DMS79 treated with DMSO at 0.1 percent for 48 hours (cell line): ENCODE results near the gene DQX1.
A peak's percentile ranks its signal among the peaks of the same experiment; 100 is the strongest.
"Not testable (repeated sequence)": the region's sequence is repeated elsewhere in the genome, so short reads cannot be mapped to it uniquely, and the experiment has no call there.

ENCODE experiments used
- DNase-seq: peaks from one replicate; lab custom pipeline; 2025; lab: John Stamatoyannopoulos, UW

DQX1 gene

DNA sequence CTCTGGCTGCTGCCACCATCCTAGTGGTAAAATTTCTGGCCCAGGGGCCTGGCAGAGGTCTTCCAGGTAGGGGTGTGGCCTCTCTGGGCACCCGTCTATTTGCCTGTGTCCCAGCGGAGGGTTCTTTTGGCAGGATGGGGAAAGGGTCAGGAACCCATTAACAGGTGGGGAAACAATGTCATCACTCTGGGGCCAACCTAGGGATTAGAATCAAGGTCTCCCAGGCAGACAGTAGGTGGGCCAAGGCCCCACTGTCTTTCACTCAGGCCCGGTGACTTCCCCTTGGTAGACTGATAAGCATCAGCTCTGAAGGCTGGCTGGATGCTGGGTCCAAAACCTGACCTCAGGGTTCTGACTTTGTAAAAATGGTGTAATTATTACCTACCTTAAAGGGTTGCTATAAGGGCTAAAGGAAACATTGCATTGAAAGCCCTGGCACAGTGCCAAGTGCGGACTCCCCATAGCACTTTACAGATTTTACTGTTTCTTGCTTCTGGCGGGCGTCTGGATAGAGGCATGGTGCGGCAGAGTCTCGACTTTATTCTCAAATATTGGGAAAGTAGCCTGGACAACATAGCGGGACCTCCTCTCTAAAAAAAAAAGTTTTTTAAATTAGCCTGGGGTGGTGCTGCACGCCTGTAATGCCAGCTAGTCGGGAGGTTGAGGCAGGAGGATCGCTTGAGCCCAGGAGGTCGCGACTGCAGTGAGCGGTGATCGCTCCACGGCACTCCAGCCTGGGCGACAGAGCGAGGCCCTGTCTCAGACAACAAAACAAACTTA lies 28.8 kb downstream of the DQX1 start:
- no peak for DNase-seq

DNA sequence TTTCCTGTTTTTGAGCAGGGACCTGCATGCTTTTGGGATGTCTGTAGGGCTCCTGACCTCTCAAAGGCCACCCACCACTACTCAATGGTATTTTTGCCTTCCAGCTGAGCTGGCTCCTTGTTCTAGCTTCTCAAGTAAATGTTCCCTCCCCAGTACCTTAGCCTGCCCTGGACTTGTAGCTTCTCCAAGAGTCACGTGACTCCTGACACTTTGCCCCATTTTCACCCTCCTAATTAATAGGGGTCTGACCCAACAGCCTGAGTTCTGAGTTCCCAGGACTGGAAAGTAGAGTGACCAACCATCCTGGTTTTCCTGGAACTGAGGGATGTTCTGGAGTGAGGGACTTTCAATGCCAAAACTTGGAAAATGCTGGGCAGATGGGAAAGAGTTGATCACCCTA lies 30.6 kb downstream of the DQX1 start:
- DNase-seq: no peak

DNA sequence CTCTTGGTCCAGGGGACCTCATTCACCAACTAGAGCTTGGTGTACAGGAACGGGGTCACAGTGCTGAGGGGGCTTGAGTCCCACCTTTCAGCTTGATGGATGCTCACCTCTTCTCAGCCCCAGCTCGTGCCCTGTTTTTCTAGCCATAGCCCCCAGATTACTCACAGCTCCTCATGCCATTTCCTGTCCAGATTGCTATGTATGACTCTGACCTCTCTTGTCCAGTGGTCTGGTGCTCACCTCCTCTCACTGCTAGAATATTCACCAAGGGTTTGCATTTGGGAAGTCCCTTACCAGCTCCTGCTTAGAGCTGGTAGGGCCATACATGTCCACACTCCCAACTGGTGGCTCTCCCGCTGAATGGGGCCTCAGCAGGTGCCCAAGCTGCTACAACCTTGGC lies 32.5 kb downstream of the DQX1 start:
- DNase-seq: no peak

DNA sequence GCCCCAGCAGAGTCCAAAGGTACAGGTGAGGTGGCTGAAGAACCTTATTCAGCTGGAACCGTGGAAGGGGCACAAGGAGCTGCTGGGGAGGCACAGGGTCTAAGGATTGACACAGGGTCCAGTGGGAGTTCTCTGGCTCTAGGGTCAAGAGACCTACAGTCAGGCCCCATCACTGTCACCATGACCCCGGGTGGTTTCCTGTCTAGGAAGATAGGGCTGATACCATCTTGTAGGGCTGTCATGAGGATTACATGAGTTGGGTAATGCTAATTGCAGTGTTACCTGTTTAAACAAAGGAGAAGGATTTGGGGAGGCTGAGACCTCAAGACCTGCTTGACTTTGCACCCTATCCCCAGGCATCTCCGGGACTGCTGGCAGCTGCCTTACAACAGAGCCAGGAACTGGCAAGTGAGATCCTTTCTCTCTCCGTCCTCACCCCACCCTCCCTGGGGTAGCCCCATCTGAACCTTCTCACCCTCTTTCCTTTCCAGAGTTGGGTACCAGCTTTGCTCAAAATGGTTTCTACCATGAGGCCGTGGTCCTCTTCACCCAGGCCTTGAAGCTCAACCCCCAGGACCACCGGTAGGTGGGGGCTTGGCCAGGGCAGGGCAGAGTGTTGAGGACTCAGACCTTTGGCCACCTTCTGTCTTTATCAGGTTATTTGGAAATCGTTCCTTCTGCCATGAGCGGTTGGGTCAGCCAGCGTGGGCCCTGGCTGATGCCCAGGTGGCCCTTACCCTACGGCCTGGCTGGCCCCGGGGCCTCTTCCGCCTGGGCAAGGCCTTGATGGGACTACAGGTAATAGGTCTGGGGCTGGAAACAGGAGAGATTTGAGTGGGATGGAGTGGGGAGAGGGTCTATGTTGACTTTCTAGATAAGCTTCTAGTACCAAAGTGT lies 34.1 kb downstream of the DQX1 start:
- DNase-seq: no peak

DNA sequence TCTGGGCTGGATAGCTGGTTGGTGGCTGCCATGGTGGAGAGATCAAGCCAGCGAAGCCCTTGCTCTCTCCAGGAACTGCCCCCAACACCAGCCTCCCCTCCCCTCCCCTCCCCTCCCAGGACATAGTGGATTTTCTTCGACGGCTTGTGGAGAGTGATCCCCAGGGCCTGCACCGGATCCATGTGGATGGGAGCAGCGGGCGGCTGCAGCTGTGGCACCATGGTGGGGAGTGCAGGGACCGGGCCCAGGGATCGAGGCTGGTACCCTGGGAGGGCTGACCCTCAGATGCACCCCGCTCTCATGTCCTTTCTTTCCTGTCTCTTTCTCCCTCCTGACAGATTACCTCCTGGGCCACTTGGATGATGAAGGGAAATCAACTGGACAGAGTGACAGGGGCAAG lies 36.1 kb downstream of the DQX1 start:
- no peak for DNase-seq

DNA sequence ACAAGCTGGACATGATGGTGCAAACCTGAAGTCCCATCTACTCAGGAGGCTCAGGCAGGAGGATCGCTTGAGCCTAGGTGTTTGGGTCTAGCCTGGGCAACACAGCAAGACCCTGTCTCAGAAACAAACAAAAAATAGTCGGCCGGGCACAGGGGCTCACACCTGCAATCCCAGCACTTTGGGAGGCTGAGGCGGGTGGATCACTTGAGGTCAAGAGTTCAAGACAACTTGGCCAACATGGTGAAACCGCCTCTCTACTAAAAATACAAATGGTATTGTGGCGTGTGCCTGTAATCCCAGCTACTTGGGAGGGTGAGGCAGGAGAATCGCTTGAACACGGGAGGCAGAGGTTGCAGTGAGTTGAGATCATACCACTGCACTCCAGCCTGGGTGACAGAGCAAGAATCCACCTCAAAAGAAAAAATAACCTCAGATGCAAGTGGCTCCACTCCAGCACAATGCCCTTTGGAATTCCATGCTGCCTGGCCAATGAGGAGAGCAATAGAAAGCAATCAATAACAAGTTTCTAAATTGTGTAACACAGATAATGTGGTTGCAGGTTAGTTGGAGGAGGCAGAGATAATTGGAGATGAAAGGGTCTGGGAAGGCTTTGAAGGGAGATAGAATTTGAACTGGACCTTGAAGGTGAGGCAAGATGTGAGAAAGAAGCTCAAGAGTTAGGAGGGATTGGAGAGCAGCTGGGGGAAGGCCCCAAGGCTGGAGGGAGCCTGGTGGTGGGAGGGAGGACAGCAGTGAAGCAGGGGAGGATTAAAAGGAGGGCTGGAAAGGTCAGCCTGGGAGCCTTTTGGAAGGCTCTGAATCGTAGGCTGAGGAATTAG lies 37.2 kb downstream of the DQX1 start:
- no peak for DNase-seq

DNA sequence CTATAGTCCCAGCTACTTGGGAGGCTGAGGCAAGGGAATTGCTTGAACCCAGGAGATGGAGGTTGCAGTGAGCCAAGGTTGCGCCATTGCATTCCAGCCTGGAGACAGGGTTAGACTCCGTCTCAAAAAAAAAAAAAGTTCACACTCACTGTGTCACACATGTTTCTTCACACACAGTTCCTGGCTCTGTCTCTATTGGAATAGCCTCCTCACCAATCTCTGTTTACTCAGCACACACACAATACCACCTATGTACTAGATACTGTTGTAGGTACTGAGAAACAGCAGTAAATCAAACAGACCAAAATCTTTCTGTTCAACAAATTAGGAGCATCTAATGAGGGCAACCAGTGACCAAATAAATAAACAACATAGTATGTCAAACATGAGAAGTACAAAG lies 39.9 kb downstream of the DQX1 start:
- no peak for DNase-seq

DNA sequence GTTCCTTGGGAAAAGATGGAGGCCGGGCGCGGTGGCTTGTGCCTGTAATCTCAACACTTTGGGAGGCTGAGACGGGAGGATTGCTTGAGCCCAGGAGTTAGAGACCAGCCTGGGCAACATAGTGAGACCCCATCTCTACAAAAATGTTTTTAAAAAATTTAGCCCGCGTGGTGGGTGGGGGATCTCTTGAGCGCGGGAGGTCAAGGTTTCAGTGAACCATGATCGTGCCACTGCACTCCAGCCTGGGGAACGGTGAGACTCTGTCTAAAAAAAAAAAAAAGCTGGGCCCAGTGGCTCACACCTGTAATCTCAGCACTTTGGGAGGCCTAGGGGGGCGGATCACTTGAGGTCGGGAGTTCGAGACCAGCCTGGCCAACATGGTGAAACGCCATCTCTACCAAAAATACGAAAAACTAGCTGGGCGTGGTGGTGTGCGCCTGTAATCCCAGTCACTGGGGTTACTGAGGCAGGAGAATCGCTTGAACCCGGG lies 42.3 kb downstream of the DQX1 start:
- not testable (repeated sequence) for DNase-seq

DNA sequence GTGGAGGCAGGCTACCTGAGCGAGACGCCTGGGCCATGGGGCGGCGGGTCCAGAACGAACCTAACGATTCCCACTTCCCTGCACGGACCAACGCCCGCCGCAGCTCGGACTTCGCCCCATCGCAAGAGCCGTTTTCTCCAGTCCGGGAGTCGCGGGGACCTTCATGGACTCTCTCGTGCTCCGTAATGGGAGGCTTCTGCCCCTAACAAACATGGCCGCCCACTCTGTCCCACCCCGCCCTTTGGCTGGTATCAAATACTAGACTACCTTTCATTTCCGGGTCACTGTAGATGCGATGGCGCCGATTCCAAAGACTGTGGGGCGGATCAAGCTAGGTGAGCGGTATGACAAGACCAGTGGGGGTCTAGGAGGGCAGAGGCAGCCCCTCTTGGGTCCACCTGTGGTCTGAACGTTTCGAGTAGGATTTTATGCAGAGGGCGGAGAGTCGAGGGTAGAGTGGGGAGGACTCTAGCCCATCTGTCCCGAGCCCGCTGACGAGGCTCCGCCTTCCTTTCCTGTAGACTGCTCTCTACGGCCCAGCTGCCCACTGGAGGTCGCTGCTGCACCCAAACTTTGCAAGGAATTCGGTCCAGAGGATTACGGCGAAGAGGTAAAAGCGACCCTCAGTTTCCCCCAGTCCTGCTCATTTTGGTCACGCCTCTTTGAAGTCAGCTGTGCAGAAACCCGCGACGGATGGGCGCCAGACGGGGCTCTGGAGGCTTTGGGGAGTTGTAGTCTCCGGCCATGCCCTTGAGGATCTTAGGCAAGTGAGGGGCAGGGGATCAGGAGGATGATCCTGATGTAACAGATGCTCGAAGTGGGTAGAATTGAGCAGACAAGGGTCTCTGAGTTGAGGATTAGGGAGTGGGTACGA lies 43.0 kb downstream of the DQX1 start, which contains the start of the genes CCDC142 and TTC31:
Gene CCDC142, minus strand, starts transcription at position 198 of the 874 bp plus-strand sequence. Its CDS starts 161 bp downstream, at position 37.
Gene TTC31, plus strand, starts transcription at position 281 of the 874 bp plus-strand sequence. Its CDS starts 15 bp downstream, at position 296.
- peak; percentile 97 for DNase-seq

DNA sequence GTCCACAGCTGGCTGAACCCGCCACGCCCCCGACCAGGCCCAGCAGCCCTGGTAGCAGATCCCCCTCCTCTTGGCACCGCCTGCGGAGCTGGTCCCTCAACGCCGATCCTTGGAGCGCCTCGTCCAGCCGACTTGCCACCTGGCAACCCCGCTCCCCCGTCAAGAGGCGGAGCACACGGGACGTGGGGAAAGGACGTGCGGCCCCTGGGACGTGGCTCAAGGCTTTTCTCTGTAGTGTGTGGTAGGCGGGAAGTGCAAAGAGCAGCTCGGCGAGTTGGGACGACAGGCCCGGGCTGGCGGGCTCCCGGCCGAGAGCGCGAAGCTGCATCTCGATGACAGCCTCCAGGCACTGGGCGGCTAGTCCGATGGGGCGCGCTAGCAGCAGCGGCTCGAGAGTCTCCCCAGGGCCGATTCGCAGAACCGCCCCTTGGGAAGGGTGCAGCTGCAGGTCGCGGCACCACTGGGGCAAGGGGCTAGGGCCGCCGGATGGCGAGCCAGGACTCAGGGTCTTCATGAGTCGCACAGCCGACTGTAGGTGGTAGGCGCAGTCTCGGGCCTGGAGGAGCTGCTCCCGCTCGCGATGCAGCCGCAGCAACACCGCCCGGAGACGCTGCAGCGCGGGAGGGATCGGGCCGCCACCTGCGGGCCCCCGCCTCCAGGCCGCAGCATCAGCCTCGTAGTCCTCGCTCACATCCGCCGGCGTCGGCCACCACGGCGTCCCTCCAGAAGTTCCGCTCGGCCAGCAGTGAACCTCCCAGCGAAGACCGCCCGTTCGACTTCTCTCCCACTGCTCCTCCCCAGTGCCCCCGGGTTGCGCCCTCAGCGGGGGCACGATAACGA lies 43.9 kb downstream of the DQX1 start:
- DNase-seq: peak; percentile 59

DNA sequence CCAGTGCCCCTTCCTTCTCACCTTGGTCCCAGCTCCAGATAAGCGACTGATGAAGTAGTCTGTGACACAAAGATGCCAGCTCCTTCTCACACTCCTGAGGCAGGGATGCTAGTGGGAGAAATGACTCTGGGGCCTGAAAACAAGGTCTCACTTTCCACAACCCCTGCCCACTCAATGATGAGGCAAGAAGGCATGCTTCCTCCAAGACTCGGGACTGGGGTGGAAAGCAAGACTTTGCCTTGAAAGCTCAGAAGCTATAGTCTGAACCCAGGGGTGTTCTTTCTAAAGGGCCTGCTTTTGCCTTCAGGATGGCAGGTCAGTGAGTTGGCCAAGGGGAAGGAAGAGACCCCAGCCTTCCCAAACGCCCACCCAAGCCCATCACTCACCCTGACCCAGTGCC lies 44.6 kb downstream of the DQX1 start:
- DNase-seq: no peak

DNA sequence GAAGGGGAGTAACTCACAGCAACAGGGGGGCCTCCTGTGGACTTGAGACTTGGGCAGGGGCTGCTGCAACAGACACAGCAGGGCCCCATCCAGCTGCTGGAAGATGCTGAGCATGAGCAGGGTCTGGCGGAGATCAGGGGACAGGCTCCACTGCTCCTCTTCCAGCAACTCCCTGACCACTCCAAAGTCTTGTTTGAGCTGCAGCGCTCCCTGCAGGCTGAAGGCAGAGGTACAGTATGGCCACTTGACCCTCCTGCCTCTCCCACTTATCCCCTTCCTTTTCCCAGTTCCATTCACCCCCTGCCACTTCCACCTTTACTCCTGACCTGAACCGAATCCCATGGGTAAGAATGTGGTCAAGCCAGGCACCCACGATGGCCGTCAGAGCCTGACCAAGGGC lies 51.1 kb downstream of the DQX1 start:
- DNase-seq: no peak

DNA sequence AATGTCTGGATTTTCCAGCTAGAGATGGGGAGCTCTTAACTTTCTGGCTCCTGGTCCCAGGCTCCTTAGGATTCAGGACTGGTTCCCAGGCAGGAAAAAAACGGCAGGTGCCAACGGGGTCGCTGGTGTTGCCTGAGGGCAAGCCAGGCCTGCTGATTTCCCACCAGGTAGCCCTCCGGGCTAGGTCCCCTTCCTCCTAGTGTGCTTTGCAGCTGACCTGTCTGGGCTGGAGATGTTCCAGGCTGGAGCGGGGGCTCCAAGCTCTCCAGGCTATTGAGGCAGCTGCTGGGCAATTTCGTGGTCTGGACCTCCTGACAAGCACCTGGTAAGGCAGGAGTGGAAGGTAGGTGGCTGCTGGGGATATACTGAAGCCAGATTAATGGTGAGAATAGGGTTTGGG lies 51.5 kb downstream of the DQX1 start:
- no peak for DNase-seq

DNA sequence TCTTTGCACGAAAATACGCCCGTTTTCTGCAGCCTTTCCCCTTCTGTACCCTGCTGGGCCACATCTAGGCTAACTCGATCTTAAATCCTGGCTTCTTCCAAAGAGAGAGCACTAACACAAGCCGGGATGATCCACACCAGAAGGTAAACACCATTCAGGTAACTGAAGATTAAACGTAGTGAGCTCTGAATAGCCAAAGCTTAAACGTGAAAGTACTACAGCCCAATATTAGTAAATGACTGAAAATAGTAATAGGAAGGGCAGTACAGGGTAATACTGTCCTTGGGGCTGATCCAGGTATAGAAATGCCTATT lies 53.1 kb downstream of the DQX1 start:
- DNase-seq: peak; percentile 53

DNA sequence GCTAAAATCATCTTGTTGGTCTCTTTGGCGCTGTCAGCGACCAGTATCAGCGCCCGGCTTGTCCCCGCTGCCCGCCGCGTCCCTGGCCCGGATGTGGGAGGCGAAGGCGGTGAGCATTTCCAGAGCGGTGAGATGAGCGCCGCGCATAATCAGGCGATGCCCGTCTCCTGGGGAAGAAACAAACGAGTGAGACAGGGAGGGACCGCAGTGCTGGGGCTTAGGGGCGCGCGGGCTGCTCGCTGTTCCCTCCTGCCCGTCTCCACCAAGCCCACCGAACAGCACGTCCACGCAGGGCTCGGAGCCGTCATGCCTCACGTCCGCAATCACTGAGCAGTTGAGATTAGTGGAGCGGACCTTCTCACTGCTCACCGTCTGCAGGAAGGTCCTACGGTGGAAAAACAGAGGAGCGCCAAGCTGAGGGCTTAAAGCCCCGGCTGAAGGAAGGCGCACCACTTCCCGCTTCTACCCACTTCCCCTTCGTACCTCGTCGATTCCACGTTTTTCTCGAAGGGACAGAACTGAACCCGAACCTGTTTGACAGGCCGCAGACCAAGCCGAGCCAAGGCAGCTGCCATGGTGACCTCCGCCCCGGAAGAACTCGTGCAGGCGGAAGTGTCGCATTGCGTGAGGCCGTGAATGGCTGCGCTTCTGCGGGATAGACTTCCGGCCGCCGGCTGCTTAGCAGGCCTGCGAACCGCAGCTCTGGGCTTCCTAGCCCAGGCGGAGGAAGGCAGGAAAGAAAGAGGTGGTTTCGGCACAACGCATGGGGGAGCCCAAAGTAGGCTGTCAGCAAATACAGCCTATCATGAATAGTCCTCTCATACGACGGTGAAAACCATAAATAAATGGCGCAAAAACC lies 53.7 kb downstream of the DQX1 start, which contains the start of gene MRPL53:
Gene MRPL53, minus strand, starts transcription at position 595 of the 859 bp plus-strand sequence. Its CDS starts 20 bp downstream, at position 575.
- DNase-seq: peak; percentile 87

DNA sequence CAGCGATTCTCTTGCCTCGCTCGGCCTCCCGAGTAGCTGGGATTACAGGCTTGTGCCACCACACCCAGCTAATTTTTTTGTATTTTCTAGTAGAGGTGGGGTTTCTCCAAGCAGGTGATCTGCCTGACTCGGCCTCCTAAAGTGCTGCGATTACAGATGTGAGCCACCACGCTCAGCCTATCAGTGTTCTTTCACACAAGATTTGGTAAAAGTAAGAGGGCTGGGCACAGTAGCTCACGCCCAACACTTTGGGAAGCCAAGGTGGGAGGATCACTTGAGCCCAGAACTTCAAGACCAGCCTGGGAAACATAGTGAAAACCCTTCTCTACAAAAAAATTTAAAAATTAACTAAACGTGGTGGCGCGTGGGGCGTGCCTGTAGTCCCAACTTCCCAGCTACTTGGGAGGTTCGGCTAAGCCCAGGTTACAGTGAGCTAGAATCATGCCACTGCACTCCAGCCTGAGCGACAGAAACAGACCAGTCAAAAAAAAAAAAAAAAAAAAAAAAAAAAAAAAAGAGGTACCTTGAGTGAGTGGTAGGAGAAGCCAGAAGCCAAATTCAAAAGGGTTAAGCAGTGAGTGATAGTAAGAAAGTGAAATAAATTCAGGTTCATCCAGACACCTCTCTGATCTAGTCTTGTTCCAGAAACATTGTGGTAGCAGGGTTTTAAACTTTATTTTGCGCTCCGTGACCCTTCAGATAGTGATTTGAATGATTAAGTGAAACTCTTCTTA lies 54.5 kb downstream of the DQX1 start:
- no peak for DNase-seq

DNA sequence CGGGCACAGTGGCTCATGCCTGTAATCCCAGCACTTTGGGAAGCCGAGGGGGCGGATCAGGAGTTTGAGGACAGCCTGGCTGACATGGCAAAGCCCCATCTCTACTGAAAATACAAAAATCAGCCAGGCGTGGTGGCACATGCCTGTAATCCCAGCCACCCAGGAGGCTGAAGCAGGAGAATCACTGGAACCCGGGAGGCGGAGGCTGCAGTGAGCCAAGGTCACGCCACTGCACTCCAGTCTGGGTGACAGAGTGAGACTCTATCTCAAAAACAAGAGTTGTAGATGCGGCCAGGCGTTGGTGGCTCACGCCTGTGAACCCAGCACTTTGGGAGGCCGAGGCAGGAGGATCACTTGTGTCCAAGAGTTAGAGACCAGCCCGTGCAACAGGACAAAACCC lies 55.3 kb downstream of the DQX1 start:
- not testable (repeated sequence) for DNase-seq
